GM12873 (cell line): ENCODE measurements around the gene BCL11A.
A peak's percentile ranks its signal among the peaks of the same experiment; 100 is the strongest.

Source experiments
- TF ChIP-seq, protein P1 (sequence below): IDR thresholded peaks from 2 replicates; pipeline ENCODE4 v1.5.1; 2012; ENCODE audit warnings: low read depth, mild to moderate bottlenecking, moderate library complexity, low read length, control low read depth; ENCODE audit not compliant: insufficient read depth; ENCODE audit errors: missing control alignments

Gene BCL11A

DNA sequence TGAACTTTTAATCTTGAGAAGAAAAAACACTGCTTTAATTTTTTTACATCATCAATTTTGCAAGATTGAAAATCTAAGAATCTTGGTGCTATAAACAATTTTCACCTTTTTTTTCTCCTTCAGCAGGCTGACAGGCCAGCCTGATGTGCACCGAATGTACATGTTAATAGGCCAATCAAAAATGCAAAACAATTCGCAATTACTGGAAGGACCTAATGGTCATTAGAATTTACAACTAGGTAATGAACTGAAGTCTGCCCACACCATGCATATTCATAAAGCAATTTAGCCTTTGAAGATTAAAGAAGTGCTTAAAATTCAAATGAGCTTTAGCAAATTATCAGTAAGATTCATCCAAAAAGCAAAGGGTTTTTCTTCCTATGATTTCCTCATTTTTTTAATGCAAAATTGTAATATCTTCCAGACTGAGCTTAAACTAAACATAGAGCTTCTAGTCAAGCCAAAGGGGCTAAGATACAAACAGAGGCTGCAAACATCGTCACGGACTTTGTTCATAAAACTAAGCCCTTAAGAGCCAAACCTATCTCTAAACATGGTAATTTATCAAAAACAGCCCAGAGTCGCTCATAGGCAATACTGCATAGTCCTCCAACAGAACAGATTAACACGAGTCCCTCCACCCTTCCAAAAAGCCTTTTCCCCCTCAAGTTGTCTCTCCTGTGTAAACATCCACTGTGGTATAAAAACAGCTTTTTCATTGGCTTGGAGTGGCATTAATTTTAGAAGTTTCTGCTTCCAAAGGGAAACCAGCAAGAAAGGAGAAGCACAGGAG, 18.4 kb downstream of the BCL11A start:
- TF ChIP-seq, protein P1, sequence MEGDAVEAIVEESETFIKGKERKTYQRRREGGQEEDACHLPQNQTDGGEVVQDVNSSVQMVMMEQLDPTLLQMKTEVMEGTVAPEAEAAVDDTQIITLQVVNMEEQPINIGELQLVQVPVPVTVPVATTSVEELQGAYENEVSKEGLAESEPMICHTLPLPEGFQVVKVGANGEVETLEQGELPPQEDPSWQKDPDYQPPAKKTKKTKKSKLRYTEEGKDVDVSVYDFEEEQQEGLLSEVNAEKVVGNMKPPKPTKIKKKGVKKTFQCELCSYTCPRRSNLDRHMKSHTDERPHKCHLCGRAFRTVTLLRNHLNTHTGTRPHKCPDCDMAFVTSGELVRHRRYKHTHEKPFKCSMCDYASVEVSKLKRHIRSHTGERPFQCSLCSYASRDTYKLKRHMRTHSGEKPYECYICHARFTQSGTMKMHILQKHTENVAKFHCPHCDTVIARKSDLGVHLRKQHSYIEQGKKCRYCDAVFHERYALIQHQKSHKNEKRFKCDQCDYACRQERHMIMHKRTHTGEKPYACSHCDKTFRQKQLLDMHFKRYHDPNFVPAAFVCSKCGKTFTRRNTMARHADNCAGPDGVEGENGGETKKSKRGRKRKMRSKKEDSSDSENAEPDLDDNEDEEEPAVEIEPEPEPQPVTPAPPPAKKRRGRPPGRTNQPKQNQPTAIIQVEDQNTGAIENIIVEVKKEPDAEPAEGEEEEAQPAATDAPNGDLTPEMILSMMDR: no peak

DNA sequence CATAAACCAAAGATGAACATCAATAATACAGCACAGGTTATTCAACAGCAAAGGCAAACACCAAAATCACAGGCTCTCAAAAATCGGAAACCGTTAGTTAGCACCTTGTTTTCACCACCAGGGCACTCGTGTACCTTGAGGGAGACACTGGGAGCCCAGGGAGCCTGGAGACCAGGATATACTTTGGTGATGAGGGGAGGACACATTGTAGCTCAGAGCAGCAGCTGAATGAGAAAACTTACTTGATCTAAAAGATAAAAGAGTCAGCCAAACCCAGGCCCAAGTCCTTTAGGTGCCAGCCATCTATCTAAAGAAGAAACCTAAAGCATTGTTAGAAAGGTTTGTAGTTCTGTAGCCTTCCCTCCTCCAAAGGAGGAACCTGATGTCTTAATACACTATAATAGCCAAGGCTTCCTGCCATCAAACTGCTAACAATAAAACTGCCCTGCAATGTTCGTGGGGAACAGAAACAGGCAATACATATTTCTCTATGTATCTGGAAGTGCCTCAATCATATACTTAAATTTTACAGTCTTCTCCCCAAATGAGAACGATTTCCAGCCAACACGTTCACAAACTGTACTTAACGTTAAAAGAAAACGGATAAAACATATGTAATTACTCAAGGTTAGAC, 19.3 kb downstream of the BCL11A start:
- TF ChIP-seq, protein P1: peak; percentile 17

DNA sequence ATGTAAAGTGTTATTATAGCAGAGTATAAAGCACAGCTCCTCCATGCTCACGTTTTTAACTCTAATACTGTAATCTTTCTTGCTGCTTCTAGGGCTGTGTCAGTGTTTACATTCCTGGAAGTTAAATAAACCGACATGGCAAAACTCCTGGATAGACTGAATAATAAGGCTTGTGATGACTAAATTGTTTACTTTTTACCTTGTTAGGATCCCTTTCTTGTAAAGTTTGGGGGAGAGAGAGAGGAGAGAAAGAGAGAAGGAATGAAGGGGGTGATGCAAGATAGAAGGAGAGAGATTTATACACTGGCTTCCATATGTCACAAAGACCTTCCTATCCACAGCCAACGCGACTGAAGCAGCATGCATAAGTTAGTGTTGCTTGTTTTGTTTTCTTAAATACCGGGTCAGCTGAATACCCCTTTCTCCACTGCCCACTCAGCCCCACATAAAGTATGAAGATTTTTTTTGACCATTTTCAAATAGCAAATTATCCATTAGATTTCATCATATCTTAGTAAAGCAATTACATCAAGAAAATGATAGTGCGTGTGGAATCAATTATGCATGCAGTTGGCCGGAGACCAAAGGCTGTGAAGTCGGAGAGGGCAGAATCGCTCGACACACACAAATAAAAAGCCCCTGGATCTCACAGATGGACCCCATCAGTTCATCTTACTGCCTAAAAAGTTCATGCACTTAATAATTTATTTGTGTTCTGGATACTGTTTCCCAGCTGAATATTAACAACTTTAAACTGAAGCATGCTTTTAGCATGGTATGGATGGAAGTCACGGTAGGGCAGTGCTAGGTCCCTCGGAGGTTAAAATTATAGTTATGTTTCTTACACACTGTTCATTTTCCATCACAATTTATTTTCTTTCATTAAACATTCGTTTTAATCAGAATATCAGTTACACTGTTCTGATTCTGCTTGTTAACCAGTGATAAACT, 20.1 kb downstream of the BCL11A start:
- TF ChIP-seq, protein P1: no peak

DNA sequence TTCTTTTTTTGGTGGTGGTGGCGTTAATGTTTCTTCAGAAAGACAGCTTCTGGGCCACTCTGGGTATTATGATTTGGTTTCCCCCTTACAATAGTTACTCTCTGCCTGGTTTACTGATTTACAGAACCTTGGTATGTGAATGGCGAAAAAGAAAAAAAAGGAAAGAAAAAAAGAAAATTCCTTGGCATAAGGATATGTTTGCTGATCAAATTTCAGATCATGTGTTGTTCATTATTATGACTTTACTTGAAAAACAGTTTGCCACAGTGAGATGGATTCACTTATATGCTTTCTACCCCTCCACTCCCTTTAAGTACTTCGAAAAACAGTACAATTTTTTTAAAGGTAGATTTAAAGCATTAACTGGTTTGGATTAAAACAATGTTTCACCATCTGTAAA, 21.0 kb downstream of the BCL11A start:
- TF ChIP-seq, protein P1: no peak

DNA sequence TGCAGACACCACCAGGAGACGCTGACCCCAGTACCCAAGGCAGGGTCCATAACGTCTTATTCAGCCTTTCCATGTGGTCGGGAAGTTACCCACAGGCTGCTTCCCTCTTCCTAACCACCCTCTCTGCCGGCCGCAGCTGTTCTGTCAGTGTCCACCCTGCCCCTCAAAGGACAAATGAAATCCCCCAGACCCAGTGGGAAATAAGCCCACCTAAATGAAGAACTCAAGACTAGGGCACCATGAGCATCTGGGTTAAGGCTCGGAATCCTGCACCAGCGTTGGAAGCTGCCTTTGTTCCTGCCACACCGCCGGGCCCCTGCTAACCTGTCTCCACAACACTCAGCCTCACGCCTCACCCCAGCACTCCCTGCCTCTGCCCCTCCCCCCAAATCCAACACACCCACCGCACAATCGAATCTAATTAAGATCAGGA, 21.7 kb downstream of the BCL11A start:
- TF ChIP-seq, protein P1: no peak

DNA sequence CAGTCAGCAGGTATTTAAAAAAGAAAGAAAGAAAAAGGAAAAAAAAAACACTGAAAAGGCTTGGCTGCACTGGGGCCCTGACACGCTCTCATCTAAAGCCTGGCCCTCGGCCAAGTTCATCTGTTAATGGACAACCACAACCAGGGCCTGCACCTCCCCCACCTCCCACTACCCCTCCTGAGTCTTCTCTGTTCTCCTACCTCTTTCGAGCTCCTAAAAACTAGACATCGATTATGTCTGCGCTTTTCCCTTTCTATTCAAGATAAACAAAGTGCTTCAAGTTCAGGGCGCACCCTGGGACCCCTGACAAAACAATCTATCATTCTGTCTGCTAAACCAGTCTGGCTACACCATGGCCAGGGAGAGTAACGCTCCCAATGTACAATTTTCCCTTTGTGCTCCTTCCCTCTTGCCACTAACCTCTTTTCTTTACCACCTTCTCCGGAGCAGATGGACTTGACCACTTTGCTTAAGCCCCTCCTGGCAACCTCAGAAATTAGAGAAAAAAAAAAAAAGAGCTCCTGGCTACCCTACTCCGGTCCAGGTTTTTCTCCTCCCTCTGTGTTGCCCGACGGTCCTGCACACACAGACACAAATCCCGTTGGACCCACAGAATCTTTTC, 22.7 kb downstream of the BCL11A start:
- TF ChIP-seq, protein P1: no peak
